Thyroid gland (tissue), 4 donors: Measurements from ENCODE around the gene CXCL10.

Experiments used
- POLR2A ChIP-seq, 2 donors: fragments of 450-650 bp; IDR thresholded peaks; one replicate each; pipeline ENCODE4 v1.6.1; 2017; ENCODE audit warnings: antibody characterized with exemption in 2 of 2, mild to moderate bottlenecking in 2 of 2, moderate library complexity in 1 of 2
- TF ChIP-seq, protein P1 (sequence below), 6 experiments: fragments of 200-600 bp in 3 of 6; fragments of 450-650 bp in 3 of 6; sonication (generic) in 3 of 6; IDR thresholded peaks; one replicate each; pipeline ENCODE4 v1.5.1; 2016 to 2019; ENCODE audit warnings: antibody characterized with exemption in 6 of 6, mild to moderate bottlenecking in 2 of 6, inconsistent platforms in 1 of 6, moderate library complexity in 1 of 6

DNA sequence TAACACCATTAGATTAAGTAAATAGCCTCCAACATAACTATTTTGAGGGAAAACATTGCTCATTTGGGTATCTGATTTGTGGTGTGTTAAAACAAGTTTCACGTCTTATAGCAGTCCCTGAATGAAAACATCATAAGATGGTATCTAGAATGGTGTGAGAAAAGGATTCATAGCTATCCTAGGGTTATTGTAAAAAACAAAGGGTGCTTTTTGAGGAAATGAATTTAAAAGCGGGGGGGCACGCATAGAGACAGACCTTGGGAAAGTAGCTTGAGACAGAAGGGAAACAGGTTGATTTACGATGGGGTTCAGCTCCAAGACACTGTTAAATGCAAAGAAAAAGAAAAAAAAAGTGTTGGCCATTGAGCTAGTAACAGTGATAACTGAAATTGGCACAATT, 768 bp upstream of the CXCL10 start:
- TF ChIP-seq, protein P1, sequence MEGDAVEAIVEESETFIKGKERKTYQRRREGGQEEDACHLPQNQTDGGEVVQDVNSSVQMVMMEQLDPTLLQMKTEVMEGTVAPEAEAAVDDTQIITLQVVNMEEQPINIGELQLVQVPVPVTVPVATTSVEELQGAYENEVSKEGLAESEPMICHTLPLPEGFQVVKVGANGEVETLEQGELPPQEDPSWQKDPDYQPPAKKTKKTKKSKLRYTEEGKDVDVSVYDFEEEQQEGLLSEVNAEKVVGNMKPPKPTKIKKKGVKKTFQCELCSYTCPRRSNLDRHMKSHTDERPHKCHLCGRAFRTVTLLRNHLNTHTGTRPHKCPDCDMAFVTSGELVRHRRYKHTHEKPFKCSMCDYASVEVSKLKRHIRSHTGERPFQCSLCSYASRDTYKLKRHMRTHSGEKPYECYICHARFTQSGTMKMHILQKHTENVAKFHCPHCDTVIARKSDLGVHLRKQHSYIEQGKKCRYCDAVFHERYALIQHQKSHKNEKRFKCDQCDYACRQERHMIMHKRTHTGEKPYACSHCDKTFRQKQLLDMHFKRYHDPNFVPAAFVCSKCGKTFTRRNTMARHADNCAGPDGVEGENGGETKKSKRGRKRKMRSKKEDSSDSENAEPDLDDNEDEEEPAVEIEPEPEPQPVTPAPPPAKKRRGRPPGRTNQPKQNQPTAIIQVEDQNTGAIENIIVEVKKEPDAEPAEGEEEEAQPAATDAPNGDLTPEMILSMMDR (IDR thresholded peaks at IDR 0.05), result no peak
- no peak for TF ChIP-seq POLR2A (IDR thresholded peaks at IDR 0.05)
